Neural progenitor cell (in vitro differentiated cells): ENCODE data around the gene DDI1. TPM values are rescaled to one million over a fixed set of nuclear protein-coding genes. Genes with fewer than 3 reads are reported as not detected.

ENCODE experiments used
- DNase-seq: peaks from one replicate; pipeline ENCODE4 v3.0.0-alpha.2; 2016; ENCODE audit warnings: low spot score
- H2AFZ ChIP-seq: fragments of 200-600 bp; sonication (generic); replicated peaks from 2 replicates; pipeline ENCODE4 v1.6.1; 2016; ENCODE audit warnings: antibody characterized with exemption
- H3F3A ChIP-seq: fragments of 200-600 bp; sonication (generic); 2 replicates; pipeline ENCODE4 v1.6.1; 2016; ENCODE audit warnings: antibody characterized with exemption, low read depth
- H3K27ac ChIP-seq: fragments of 200-600 bp; sonication (generic); 2 replicates; pipeline ENCODE4 v1.5.1; 2016; ENCODE audit warnings: mild to moderate bottlenecking
- H3K27me3 ChIP-seq: fragments of 200-600 bp; sonication (generic); 2 replicates; pipeline ENCODE4 v1.6.1; 2016; ENCODE audit warnings: mild to moderate bottlenecking, moderate library complexity
- H3K36me3 ChIP-seq: fragments of 200-600 bp; sonication (generic); 2 replicates; pipeline ENCODE4 v1.5.1; 2016
- H3K4me1 ChIP-seq: fragments of 200-600 bp; sonication (generic); 2 replicates; pipeline ENCODE4 v1.6.1; 2016; ENCODE audit warnings: mixed run types
- H3K4me2 ChIP-seq: fragments of 200-600 bp; sonication (generic); 2 replicates; pipeline ENCODE4 v1.6.1; 2016
- H3K4me3 ChIP-seq: fragments of 200-600 bp; sonication (generic); 2 replicates; pipeline ENCODE4 v1.5.1; 2016
- H3K79me2 ChIP-seq: fragments of 200-600 bp; sonication (generic); 2 replicates; pipeline ENCODE4 v1.6.1; 2016; ENCODE audit warnings: low read depth
- H3K9ac ChIP-seq: fragments of 200-600 bp; sonication (generic); 2 replicates; pipeline ENCODE4 v1.6.1; 2016
- H3K9me3 ChIP-seq: fragments of 200-600 bp; sonication (generic); 2 replicates; pipeline ENCODE4 v1.5.1; 2016; ENCODE audit warnings: low read depth
- H4K20me1 ChIP-seq: fragments of 200-600 bp; sonication (generic); 2 replicates; pipeline ENCODE4 v1.6.1; 2016; ENCODE audit warnings: low read depth
- H3K27ac Mint-ChIP-seq: 3 replicates; pipeline ENCODE4 v1.8.0; 2021; ENCODE audit warnings: mixed read lengths
- H3K27me3 Mint-ChIP-seq: 2 replicates; pipeline ENCODE4 v1.8.0; 2022; ENCODE audit warnings: low read depth, mild to moderate bottlenecking, inconsistent platforms, moderate library complexity, mixed read lengths; ENCODE audit not compliant: insufficient read depth
- H3K36me3 Mint-ChIP-seq: 3 replicates; pipeline ENCODE4 v1.8.0; 2021; ENCODE audit warnings: mixed read lengths
- H3K4me1 Mint-ChIP-seq: 3 replicates; pipeline ENCODE4 v1.8.0; 2021; ENCODE audit warnings: mixed read lengths
- H3K4me3 Mint-ChIP-seq: 3 replicates; pipeline ENCODE4 v1.8.0; 2021; ENCODE audit warnings: mild to moderate bottlenecking, moderate library complexity, mixed read lengths
- H3K9me3 Mint-ChIP-seq: 3 replicates; pipeline ENCODE4 v1.8.0; 2020; ENCODE audit warnings: mixed read lengths
- CTCF ChIP-seq: fragments of 200-600 bp; sonication (generic); IDR thresholded peaks from 2 replicates; pipeline ENCODE4 v1.5.1; 2017; ENCODE audit warnings: antibody characterized with exemption, mild to moderate bottlenecking
- EZH2 ChIP-seq: fragments of 200-600 bp; sonication (generic); IDR thresholded peaks from 2 replicates; pipeline ENCODE4 v1.6.1; 2017; ENCODE audit warnings: antibody characterized with exemption, mild to moderate bottlenecking, moderate library complexity
- EZH2phosphoT487 ChIP-seq: fragments of 200-600 bp; sonication (generic); IDR thresholded peaks from 2 replicates; pipeline ENCODE4 v1.6.1; 2017; ENCODE audit warnings: antibody characterized with exemption
- total RNA-seq: library from RNA; depleted of rRNA; stranded (reverse); fragments of >200 nt; gene quantifications from 2 replicates; pipeline ENCODE4 v1.2.3, GENCODE V29; 2015; ENCODE audit warnings: low replicate concordance

The DDI1 gene
- total RNA-seq, 1 donor from 2014 or later = not detected

GRCh38 chr11:104057908-104058307 is 21.5 kb downstream of the DDI1 start:
- H3K36me3 ChIP-seq = no peaks in the 10 kb centered on the region
- no peaks in the 10 kb centered on the region for H3K9me3 Mint-ChIP-seq
- no peaks in the 10 kb centered on the region for H3K27me3 ChIP-seq
- no peak for DNase-seq
- no peaks in the 10 kb centered on the region for H3K79me2 ChIP-seq
- H3K27me3 Mint-ChIP-seq = no peaks in the 10 kb centered on the region
- H3K4me3 ChIP-seq = no peak overlapping the region
- no peaks in the 10 kb centered on the region for H3K36me3 Mint-ChIP-seq
- H3K9ac ChIP-seq = no peak overlapping the region
- H2AFZ ChIP-seq = no peak overlapping the region
- no peak overlapping the region for H3K27ac Mint-ChIP-seq
- no peak overlapping the region for H3K4me2 ChIP-seq
- H4K20me1 ChIP-seq = no peaks in the 10 kb centered on the region
- no peaks in the 10 kb centered on the region for H3F3A ChIP-seq
- peaks cover 8% of the 10 kb centered on the region for H3K4me1 ChIP-seq
- TF ChIP-seq CTCF (no peak), EZH2phosphoT487 (no peak), EZH2 (no peak)
- no peak overlapping the region for H3K27ac ChIP-seq
- H3K9me3 ChIP-seq = no peaks in the 10 kb centered on the region
- peaks cover 3% of the 10 kb centered on the region for H3K4me1 Mint-ChIP-seq
- H3K4me3 Mint-ChIP-seq = no peak overlapping the region

- H3K4me3 Mint-ChIP-seq = no peak overlapping the region
These were observed 22.2 kb downstream of the DDI1 start for GRCh38 chr11:104058680-104059079.

GRCh38 chr11:104060004-104060794 is 23.8 kb downstream of the DDI1 start:
- H3K4me3 ChIP-seq = no peak overlapping the region
- H3K27ac Mint-ChIP-seq = no peak overlapping the region
- H2AFZ ChIP-seq = peak overlapping the region; percentile 2
- H3K27me3 Mint-ChIP-seq = no peaks in the 10 kb centered on the region
- H3K4me1 Mint-ChIP-seq = peaks cover 3% of the 10 kb centered on the region
- peaks cover 8% of the 10 kb centered on the region for H3K4me1 ChIP-seq
- no peak for DNase-seq
- H3K9ac ChIP-seq = no peak overlapping the region
- no peak overlapping the region for H3K4me3 Mint-ChIP-seq
- no peaks in the 10 kb centered on the region for H3K9me3 Mint-ChIP-seq
- H3F3A ChIP-seq = no peaks in the 10 kb centered on the region
- H3K36me3 ChIP-seq = no peaks in the 10 kb centered on the region
- H4K20me1 ChIP-seq = no peaks in the 10 kb centered on the region
- H3K79me2 ChIP-seq = no peaks in the 10 kb centered on the region
- H3K27ac ChIP-seq = no peak overlapping the region
- H3K9me3 ChIP-seq = no peaks in the 10 kb centered on the region
- H3K27me3 ChIP-seq = no peaks in the 10 kb centered on the region
- H3K4me2 ChIP-seq = no peak overlapping the region
- no peaks in the 10 kb centered on the region for H3K36me3 Mint-ChIP-seq
- TF ChIP-seq CTCF (no peak), EZH2 (no peak), EZH2phosphoT487 (no peak)

More at GRCh38 chr11:104058680-104059079, 22.2 kb downstream of the DDI1 start:
- no peaks in the 10 kb centered on the region for H3K27me3 Mint-ChIP-seq
- Histone ChIP-seq H3K36me3 (no peaks in the 10 kb centered on the region), H3K9ac (no peak overlapping the region), H2AFZ (no peak overlapping the region), H3K4me3 (no peak overlapping the region), H4K20me1 (no peaks in the 10 kb centered on the region), H3K4me1 (peaks cover 8% of the 10 kb centered on the region), H3K27ac (no peak overlapping the region), H3K4me2 (no peak overlapping the region), H3K27me3 (no peaks in the 10 kb centered on the region), H3F3A (no peaks in the 10 kb centered on the region), H3K9me3 (no peaks in the 10 kb centered on the region), H3K79me2 (no peaks in the 10 kb centered on the region)
- H3K36me3 Mint-ChIP-seq = no peaks in the 10 kb centered on the region
- no peak for TF ChIP-seq CTCF
- no peak for TF ChIP-seq EZH2
- H3K9me3 Mint-ChIP-seq = no peaks in the 10 kb centered on the region
- no peak for DNase-seq
- peaks cover 3% of the 10 kb centered on the region for H3K4me1 Mint-ChIP-seq
- no peak overlapping the region for H3K27ac Mint-ChIP-seq
